HCT116 (cell line): Measurements from ENCODE around the gene DHRS4L2. TPM values are rescaled to one million over a fixed set of nuclear protein-coding genes. Genes with fewer than 3 reads are reported as not detected.
"Not testable (repeated sequence)": the region's sequence is repeated elsewhere in the genome, so short reads cannot be mapped to it uniquely, and the experiment has no call there.

Experiments
- ATAC-seq: fragments of 200-7000 bp; cut with Tn5 transposase; 2 replicates; pipeline ENCODE4 v1.9.1; 2020; ENCODE audit warnings: mild to moderate bottlenecking, moderate library complexity
- BruUV-seq: library from RNA; stranded (reverse); fragments of 400-500 nt; replicated peaks from 2 replicates; lab custom pipeline; 2021; lab: Mats Ljungman, UMichigan
- CTCF ChIA-PET: fragments of 300-600 bp; sonication (Branson Sonifier 250); formaldehyde crosslinking; loops from one replicate; lab custom pipeline; 2021; ENCODE audit warnings: antibody characterized with exemption; lab: Charles Lee
- POLR2A ChIA-PET: fragments of 300-600, 350-600 bp; sonication (Branson Sonifier 250); formaldehyde crosslinking; loops from one replicate; lab custom pipeline; 2021; ENCODE audit warnings: antibody characterized with exemption; lab: Charles Lee
- RAD21 ChIA-PET, 2 experiments: fragments of 300-600 bp; sonication (Branson Sonifier 250); formaldehyde crosslinking; loops; one replicate each; lab custom pipeline; 2023; ENCODE audit warnings: low total read pairs in 2 of 2; ENCODE audit not compliant: uncharacterized antibody in 2 of 2, unreplicated experiment in 2 of 2, low non-redundant PET in 1 of 2; lab: Charles Lee
- DNase-seq: peaks from one replicate; pipeline ENCODE4 v3.0.0-alpha.2; 2010; ENCODE audit warnings: low read depth, low spot score
- H2AFZ ChIP-seq: fragments of 200-600 bp; shearing (Covaris generic), sonication (generic); 2 replicates; pipeline ENCODE4 v1.6.1; 2017; ENCODE audit warnings: low read depth, mixed run types, mixed read lengths, antibody characterized with exemption, low read length; ENCODE audit not compliant: poor library complexity, severe bottlenecking
- H3K27ac ChIP-seq: 2 replicates; pipeline ENCODE4 v1.5.1; 2012; ENCODE audit warnings: low read depth, low read length
- H3K27me3 ChIP-seq: fragments of 200-600 bp; sonication (generic); 2 replicates; pipeline ENCODE4 v1.6.1; 2016; ENCODE audit warnings: mixed run types, low read length, mixed read lengths; ENCODE audit not compliant: insufficient read depth
- H3K36me3 ChIP-seq, 2 experiments: fragments of 200-500 bp in 1 of 2; fragments of 200-600 bp in 1 of 2; sonication (Bioruptor generic) in 1 of 2; sonication (generic) in 1 of 2; 2 replicates each; pipeline versions ENCODE4 v1.5.1 to v1.6.1; 2014 to 2016; ENCODE audit warnings: low read length in 2 of 2, inconsistent platforms in 1 of 2, mixed read lengths in 1 of 2, mixed run types in 1 of 2; ENCODE audit not compliant: insufficient read depth in 2 of 2, control insufficient read depth in 1 of 2
- H3K4me1 ChIP-seq, 2 experiments: fragments of 200-600 bp in 1 of 2; sonication (generic) in 1 of 2; 2 replicates each; pipeline versions ENCODE4 v1.5.1 to v1.6.1; 2012 to 2017; ENCODE audit warnings: low read length in 2 of 2, inconsistent platforms in 1 of 2, mild to moderate bottlenecking in 1 of 2, mixed read lengths in 1 of 2, mixed run types in 1 of 2, moderate library complexity in 1 of 2; ENCODE audit not compliant: insufficient read depth in 2 of 2, control insufficient read depth in 1 of 2
- H3K4me2 ChIP-seq: fragments of 200-600 bp; sonication (generic); 2 replicates; pipeline ENCODE4 v1.6.1; 2017; ENCODE audit warnings: mixed run types, low read length, mixed read lengths
- H3K4me3 ChIP-seq, 2 experiments: fragments of 200-600 bp in 1 of 2; sonication (generic) in 1 of 2; replicated peaks in 1 of 2; 2 replicates each; pipeline ENCODE4 v1.5.1; 2011 to 2016; ENCODE audit warnings: low read length in 2 of 2, control low read depth in 1 of 2, low read depth in 1 of 2, mild to moderate bottlenecking in 1 of 2, mixed read lengths in 1 of 2, mixed run types in 1 of 2
- H3K79me2 ChIP-seq: fragments of 200-600 bp; sonication (generic); 2 replicates; pipeline ENCODE4 v1.6.1; 2017; ENCODE audit warnings: mild to moderate bottlenecking, mixed run types, low read length, moderate library complexity, mixed read lengths; ENCODE audit not compliant: insufficient read depth
- H3K9ac ChIP-seq: fragments of 200-600 bp; sonication (generic); 2 replicates; pipeline ENCODE4 v1.6.1; 2016; ENCODE audit warnings: low read length, mixed read lengths
- H3K9me2 ChIP-seq: fragments of 200-600 bp; sonication (generic), shearing (Covaris generic); 2 replicates; pipeline ENCODE4 v1.6.1; 2017; ENCODE audit warnings: mixed run types, mild to moderate bottlenecking, moderate library complexity; ENCODE audit not compliant: insufficient read depth
- H3K9me3 ChIP-seq, 2 experiments: fragments of 200-500 bp in 1 of 2; fragments of 200-600 bp in 1 of 2; sonication (Bioruptor generic) in 1 of 2; sonication (generic) in 1 of 2; 2 replicates each; pipeline ENCODE4 v1.6.1; 2014 to 2017; ENCODE audit warnings: low read length in 2 of 2, mixed read lengths in 2 of 2, inconsistent platforms in 1 of 2, low read depth in 1 of 2, mild to moderate bottlenecking in 1 of 2, mixed run types in 1 of 2, moderate library complexity in 1 of 2; ENCODE audit not compliant: control insufficient read depth in 1 of 2, insufficient read depth in 1 of 2
- H4K20me1 ChIP-seq: fragments of 200-600 bp; sonication (generic), shearing (Covaris generic); 2 replicates; pipeline ENCODE4 v1.6.1; 2017; ENCODE audit warnings: mixed run types, mild to moderate bottlenecking, moderate library complexity; ENCODE audit not compliant: insufficient read depth
- intact Hi-C: fragments of 100-400 bp; cut with micrococcal nuclease; formaldehyde crosslinking; loops from 2 replicates; pipeline ENCODE4 v1.10.0; 2022
- total RNA-seq: library from RNA; stranded (reverse); gene quantifications from one replicate; pipeline ENCODE4 v1.2.1, GENCODE V29; 2021; ENCODE audit not compliant: unreplicated experiment
- TF ChIP-seq, protein P1 (sequence below), 3 experiments: fragments of 200-600 bp in 1 of 3; sonication (generic) in 1 of 3; IDR thresholded peaks in 2 of 3; conservative IDR thresholded peaks in 1 of 3; 2 replicates each; pipeline ENCODE4 v1.5.1; 2012 to 2017; ENCODE audit warnings: low read depth in 2 of 3, low read length in 2 of 3, antibody characterized with exemption in 1 of 3, borderline replicate concordance in 1 of 3, control low read depth in 1 of 3, mild to moderate bottlenecking in 1 of 3, mixed read lengths in 1 of 3, mixed run types in 1 of 3, moderate library complexity in 1 of 3; ENCODE audit not compliant: insufficient read depth in 1 of 3

Gene DHRS4L2
- total RNA-seq, 1 experiment from 2014 or later: 18.6 TPM

DNA sequence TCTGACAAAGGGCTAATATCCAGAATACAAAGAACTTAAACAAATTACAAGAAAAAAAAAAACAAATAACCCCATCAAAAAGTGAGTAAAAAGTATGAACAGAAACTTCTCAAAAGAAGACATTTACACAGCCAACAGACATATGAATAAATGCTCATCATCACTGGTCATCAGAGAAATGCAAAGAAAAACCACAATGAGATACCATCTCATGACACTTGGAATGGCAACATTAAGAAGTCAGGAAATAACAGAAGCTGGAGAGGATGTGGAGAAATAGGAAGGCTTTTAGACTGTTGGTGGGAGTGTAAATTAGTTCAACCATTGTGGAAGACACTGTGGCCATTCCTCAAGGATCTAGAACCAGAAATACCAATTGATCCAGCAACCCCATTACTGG lies 30.2 kb downstream of the DHRS4L2 start:
- H3K27ac ChIP-seq, H3K4me2 ChIP-seq, H3K27me3 ChIP-seq, RAD21 ChIA-PET, BruUV-seq, CTCF ChIA-PET, H3K9me2 ChIP-seq, H3K9ac ChIP-seq, ATAC-seq, H3K4me3 ChIP-seq, H2AFZ ChIP-seq, H3K79me2 ChIP-seq, DNase-seq, H3K9me3 ChIP-seq, H3K36me3 ChIP-seq, POLR2A ChIA-PET, H4K20me1 ChIP-seq, H3K4me1 ChIP-seq: not testable (repeated sequence)
- intact Hi-C loops: loop anchor here (10.0 kb wide), 1 partner anchor 64 kb away; the partner anchor contains the start of gene DHRS4

DNA sequence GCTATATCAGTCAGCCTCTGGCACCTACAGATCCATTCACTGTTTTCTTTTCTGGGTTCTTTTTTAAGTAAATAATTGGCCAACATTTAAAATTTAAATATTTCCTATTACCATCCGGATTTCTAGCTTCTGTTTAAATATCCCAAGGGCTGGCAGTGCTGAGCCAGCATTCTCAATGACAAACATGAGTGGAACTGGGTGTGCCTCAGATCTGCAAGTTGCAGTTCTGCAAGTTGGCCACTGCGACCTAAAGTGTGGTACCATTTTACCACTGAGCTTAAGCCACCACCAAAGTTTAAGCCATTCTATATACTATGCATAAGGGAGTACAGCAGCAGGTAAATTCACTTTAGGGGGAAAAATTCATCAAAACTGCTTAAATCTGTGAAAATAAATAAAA lies 31.2 kb downstream of the DHRS4L2 start:
- H3K27ac ChIP-seq, H3K4me1 ChIP-seq, RAD21 ChIA-PET, H2AFZ ChIP-seq, DNase-seq, H3K9me2 ChIP-seq, H4K20me1 ChIP-seq, BruUV-seq, H3K4me2 ChIP-seq, H3K4me3 ChIP-seq, H3K27me3 ChIP-seq, H3K9me3 ChIP-seq, H3K9ac ChIP-seq, CTCF ChIA-PET, H3K36me3 ChIP-seq, POLR2A ChIA-PET, H3K79me2 ChIP-seq: not testable (repeated sequence)
- intact Hi-C loops: loop anchor here (10.0 kb wide), 1 partner anchor 65 kb away; the partner anchor contains the start of gene DHRS4
- peak; percentile 94 for ATAC-seq
- TF ChIP-seq, protein P1, sequence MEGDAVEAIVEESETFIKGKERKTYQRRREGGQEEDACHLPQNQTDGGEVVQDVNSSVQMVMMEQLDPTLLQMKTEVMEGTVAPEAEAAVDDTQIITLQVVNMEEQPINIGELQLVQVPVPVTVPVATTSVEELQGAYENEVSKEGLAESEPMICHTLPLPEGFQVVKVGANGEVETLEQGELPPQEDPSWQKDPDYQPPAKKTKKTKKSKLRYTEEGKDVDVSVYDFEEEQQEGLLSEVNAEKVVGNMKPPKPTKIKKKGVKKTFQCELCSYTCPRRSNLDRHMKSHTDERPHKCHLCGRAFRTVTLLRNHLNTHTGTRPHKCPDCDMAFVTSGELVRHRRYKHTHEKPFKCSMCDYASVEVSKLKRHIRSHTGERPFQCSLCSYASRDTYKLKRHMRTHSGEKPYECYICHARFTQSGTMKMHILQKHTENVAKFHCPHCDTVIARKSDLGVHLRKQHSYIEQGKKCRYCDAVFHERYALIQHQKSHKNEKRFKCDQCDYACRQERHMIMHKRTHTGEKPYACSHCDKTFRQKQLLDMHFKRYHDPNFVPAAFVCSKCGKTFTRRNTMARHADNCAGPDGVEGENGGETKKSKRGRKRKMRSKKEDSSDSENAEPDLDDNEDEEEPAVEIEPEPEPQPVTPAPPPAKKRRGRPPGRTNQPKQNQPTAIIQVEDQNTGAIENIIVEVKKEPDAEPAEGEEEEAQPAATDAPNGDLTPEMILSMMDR (IDR thresholded peaks at IDR 0.05 in 2 of 3, conservative IDR thresholded peaks at IDR 0.05 in 1 of 3; ENCODE audit: borderline replicate concordance in 1 of 3, insufficient read depth in 1 of 3, low read depth in 2 of 3, low read length in 2 of 3): peak in 2 of 3 experiments; percentile 29 to 31; a peak in 3 of 6 replicates

DNA sequence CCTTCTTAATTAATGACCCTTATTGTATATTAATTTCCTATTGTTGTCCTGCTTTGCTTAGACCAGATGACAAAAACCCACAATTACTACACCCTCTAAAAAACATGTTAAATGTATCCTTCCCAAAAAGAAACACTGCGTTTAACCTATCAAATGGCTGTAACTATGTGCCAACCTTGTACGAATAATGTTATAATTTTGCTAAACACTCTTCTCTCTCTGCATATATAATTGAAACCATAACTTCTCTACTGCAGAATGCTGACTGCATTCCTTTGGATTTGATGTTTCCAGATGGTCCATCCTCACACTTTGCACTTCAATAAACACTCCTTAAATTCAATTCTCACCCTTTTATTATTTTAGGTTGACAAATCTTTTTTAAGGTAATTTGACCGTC lies 31.8 kb downstream of the DHRS4L2 start:
- BruUV-seq, H3K9me3 ChIP-seq, H3K27me3 ChIP-seq, H3K4me3 ChIP-seq, H2AFZ ChIP-seq, H3K4me2 ChIP-seq, CTCF ChIA-PET, H3K4me1 ChIP-seq, POLR2A ChIA-PET, RAD21 ChIA-PET, intact Hi-C loops, ATAC-seq, H3K9me2 ChIP-seq, H4K20me1 ChIP-seq, H3K79me2 ChIP-seq, H3K36me3 ChIP-seq, H3K27ac ChIP-seq, DNase-seq, H3K9ac ChIP-seq: not testable (repeated sequence)

DNA sequence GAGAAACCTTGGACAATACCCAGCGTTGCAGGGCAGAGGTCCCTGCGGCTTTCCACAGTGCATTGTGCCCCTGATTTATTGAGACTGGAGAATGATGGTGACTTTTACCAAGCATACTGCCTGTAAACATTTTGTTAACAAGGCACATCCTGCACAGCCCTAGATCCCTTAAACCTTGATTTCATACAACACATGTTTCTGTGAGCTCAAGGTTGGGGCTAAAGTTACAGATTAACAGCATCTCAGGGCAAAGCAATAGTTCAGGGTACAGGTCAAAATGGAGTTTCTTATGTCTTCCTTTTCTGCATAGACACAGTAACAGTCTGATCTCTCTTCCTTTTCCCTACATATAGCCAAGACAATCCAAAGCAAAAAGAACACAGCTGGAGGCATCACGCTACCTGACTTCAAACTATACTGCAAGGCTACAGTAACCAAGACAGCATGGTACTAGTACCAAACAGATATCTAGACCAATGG lies 36.2 kb downstream of the DHRS4L2 start:
- H3K36me3 ChIP-seq, H3K9ac ChIP-seq, H3K27ac ChIP-seq, H3K79me2 ChIP-seq, H3K4me2 ChIP-seq, H2AFZ ChIP-seq, CTCF ChIA-PET, H4K20me1 ChIP-seq, H3K9me3 ChIP-seq, POLR2A ChIA-PET, H3K4me3 ChIP-seq, H3K27me3 ChIP-seq, RAD21 ChIA-PET, ATAC-seq, H3K4me1 ChIP-seq, intact Hi-C loops, BruUV-seq, DNase-seq, H3K9me2 ChIP-seq: not testable (repeated sequence)
